GM12878 (cell line): ENCODE measurements around the gene METTL15. TPM values are rescaled to one million over a fixed set of nuclear protein-coding genes. Genes with fewer than 3 reads are reported as not detected.

ENCODE experiments used
- CHD2 ChIP-seq: IDR thresholded peaks from 2 replicates; pipeline ENCODE4 v1.6.1; 2011; ENCODE audit warnings: low read depth, low read length, improper control_type of control experiment, borderline replicate concordance
- EZH2 ChIP-seq: IDR thresholded peaks from 2 replicates; pipeline ENCODE4 v1.6.1; 2012; ENCODE audit warnings: low read depth, mild to moderate bottlenecking, control low read depth, inconsistent platforms, low read length, borderline replicate concordance; ENCODE audit not compliant: control insufficient read depth
- MEF2A ChIP-seq: IDR thresholded peaks from 2 replicates; pipeline ENCODE4 v1.6.1; 2011; ENCODE audit warnings: low read depth, mild to moderate bottlenecking, low read length, moderate library complexity; ENCODE audit not compliant: insufficient read depth
- MTA3 ChIP-seq: IDR thresholded peaks from 2 replicates; pipeline ENCODE4 v1.6.1; 2012; ENCODE audit warnings: low read length, inconsistent platforms, borderline replicate concordance
- NFIC ChIP-seq: IDR thresholded peaks from 2 replicates; pipeline ENCODE4 v1.6.1; 2012; ENCODE audit warnings: low read depth, mild to moderate bottlenecking, inconsistent platforms, low read length, moderate library complexity
- POLR2AphosphoS2 ChIP-seq: IDR thresholded peaks from 2 replicates; pipeline ENCODE4 v1.6.1; 2011; ENCODE audit warnings: low read depth, mild to moderate bottlenecking, low read length, improper control_type of control experiment, moderate library complexity
- SRF ChIP-seq, 2 experiments: IDR thresholded peaks; 2 replicates each; pipeline ENCODE4 v1.6.1; 2011; ENCODE audit warnings: low read depth in 2 of 2, low read length in 2 of 2, mild to moderate bottlenecking in 1 of 2, moderate library complexity in 1 of 2
- ZNF207 ChIP-seq: fragments of 450-650 bp; IDR thresholded peaks from 2 replicates; pipeline ENCODE4 v1.6.1; 2014; ENCODE audit warnings: antibody characterized with exemption, mild to moderate bottlenecking, borderline replicate concordance
- polyA plus RNA-seq, 11 experiments: library from polyadenylated mRNA; depleted of rRNA in 4 of 11; unstranded in 6 of 11; stranded (reverse) in 5 of 11; fragments of >200 nt; fragmentation: Nextera tagmentation in 4 of 11; fragmentation: Illumina TruSeq in 1 of 11; extraction: Ambion mirVana in 4 of 11; extraction: Trizol in 1 of 11; gene quantifications; 1 replicate in 1 of 11; 2 replicates in 10 of 11; pipeline versions ENCODE4 v1.2.1 to v1.2.3, GENCODE V29; 2011 to 2016; ENCODE audit warnings: inconsistent platforms in 2 of 11, missing spikeins in 2 of 11, low read depth in 1 of 11
- total RNA-seq, 4 experiments: library from RNA; depleted of rRNA in 3 of 4; stranded (reverse); fragments of >200 nt in 3 of 4; fragmentation: Illumina TruSeq in 1 of 4; extraction: Trizol in 1 of 4; gene quantifications; 2 replicates each; pipeline versions ENCODE4 v1.2.1 to v1.2.3, GENCODE V29; 2013 to 2021
- TF ChIP-seq, protein P1 (sequence below): fragments of 450-650 bp; IDR thresholded peaks from 2 replicates; pipeline ENCODE4 v1.6.1; 2016; ENCODE audit warnings: mild to moderate bottlenecking
- TF ChIP-seq, protein P2 (sequence below): fragments of 450-650 bp; IDR thresholded peaks from 2 replicates; pipeline ENCODE4 v1.6.1; 2017; ENCODE audit warnings: mild to moderate bottlenecking, low read depth, inconsistent platforms; ENCODE audit not compliant: poor library complexity, severe bottlenecking

METTL15 gene
- total and polyA plus RNA-seq, 10 of the 15 experiments (the other 5 are each of a cell fraction or from before 2014, with no cell fraction given) = 7.9 to 16.9 (median 14.4) TPM

- TF ChIP-seq, protein P1, sequence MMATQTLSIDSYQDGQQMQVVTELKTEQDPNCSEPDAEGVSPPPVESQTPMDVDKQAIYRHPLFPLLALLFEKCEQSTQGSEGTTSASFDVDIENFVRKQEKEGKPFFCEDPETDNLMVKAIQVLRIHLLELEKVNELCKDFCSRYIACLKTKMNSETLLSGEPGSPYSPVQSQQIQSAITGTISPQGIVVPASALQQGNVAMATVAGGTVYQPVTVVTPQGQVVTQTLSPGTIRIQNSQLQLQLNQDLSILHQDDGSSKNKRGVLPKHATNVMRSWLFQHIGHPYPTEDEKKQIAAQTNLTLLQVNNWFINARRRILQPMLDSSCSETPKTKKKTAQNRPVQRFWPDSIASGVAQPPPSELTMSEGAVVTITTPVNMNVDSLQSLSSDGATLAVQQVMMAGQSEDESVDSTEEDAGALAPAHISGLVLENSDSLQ = no peak
- TF ChIP-seq CHD2 (no peak), ZNF207 (no peak), POLR2AphosphoS2 (no peak), EZH2 (no peak), NFIC (no peak), MTA3 (no peak), MEF2A (no peak), SRF (IDR thresholded peaks at IDR 0.05; ENCODE audit: low read depth in 2 of 2, low read length in 2 of 2) (no peak)
- TF ChIP-seq, protein P2, sequence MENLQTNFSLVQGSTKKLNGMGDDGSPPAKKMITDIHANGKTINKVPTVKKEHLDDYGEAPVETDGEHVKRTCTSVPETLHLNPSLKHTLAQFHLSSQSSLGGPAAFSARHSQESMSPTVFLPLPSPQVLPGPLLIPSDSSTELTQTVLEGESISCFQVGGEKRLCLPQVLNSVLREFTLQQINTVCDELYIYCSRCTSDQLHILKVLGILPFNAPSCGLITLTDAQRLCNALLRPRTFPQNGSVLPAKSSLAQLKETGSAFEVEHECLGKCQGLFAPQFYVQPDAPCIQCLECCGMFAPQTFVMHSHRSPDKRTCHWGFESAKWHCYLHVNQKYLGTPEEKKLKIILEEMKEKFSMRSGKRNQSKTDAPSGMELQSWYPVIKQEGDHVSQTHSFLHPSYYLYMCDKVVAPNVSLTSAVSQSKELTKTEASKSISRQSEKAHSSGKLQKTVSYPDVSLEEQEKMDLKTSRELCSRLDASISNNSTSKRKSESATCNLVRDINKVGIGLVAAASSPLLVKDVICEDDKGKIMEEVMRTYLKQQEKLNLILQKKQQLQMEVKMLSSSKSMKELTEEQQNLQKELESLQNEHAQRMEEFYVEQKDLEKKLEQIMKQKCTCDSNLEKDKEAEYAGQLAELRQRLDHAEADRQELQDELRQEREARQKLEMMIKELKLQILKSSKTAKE = no peak
These were observed 18.8 kb upstream of the METTL15 start (continued) for GRCh38 chr11:28089378-28089777.
